Measurements from ENCODE around the gene GBF1. TPM values are rescaled to one million over a fixed set of nuclear protein-coding genes. Genes with fewer than 3 reads are reported as not detected.
A peak's percentile ranks its signal among the peaks of the same experiment; 100 is the strongest.

GBF1 gene
- total RNA-seq, 1 donor from 2014 or later: 40.3 TPM

GRCh38 chr10:102419269-102420180, 174.2 kb downstream of the GBF1 start:
- Histone ChIP-seq H3K9me3 (no peaks in the 10 kb centered on the region), H3K4me3 (peak overlapping the region; percentile 88), H3K36me3 (peaks cover 16% of the 10 kb centered on the region), H3K4me1 (peaks cover 35% of the 10 kb centered on the region), H3K27me3 (ENCODE audit: low read depth) (peaks cover 38% of the 10 kb centered on the region), H3K27ac (no peak overlapping the region)
- ATAC-seq (peak in 1 of 2 donors; percentile 12), DNase-seq (no peak)
- no peak for TF ChIP-seq CTCF (IDR thresholded peaks at IDR 0.05)
- intact Hi-C loops (cut with DNase I): no loop called here

- DNase-seq: no peak
- intact Hi-C loops (cut with DNase I): no loop called here
- TF ChIP-seq CTCF (IDR thresholded peaks at IDR 0.05): no peak
- peak overlapping the region; percentile 91 for H3K27ac ChIP-seq
- H3K4me1 ChIP-seq: peaks cover 35% of the 10 kb centered on the region
- H3K27me3 ChIP-seq (ENCODE audit: low read depth): peaks cover 30% of the 10 kb centered on the region
- H3K36me3 ChIP-seq: peaks cover 22% of the 10 kb centered on the region
- peak overlapping the region; percentile 88 for H3K4me3 ChIP-seq
- H3K9me3 ChIP-seq: no peaks in the 10 kb centered on the region
- no peak for ATAC-seq
These were observed 174.9 kb downstream of the GBF1 start for GRCh38 chr10:102420181-102420713.

GRCh38 chr10:102420714-102421506, 175.6 kb downstream of the GBF1 start, which contains the start of gene FBXL15:
FBXL15 (plus strand) TSS chr10:102420836; CDS start chr10:102421130, 294 bp downstream.
- peak; percentile 98 for DNase-seq
- peak; percentile 87 to 92 for ATAC-seq
- H3K4me3 ChIP-seq: peak within 1 kb of the TSS; percentile 88
- no peaks in the 10 kb centered on the region for H3K9me3 ChIP-seq
- H3K36me3 ChIP-seq: peaks cover 22% of the 10 kb centered on the region
- H3K27me3 ChIP-seq (ENCODE audit: low read depth): peaks cover 24% of the 10 kb centered on the region
- peak within 1 kb of the TSS; percentile 91 for H3K27ac ChIP-seq
- no peak for TF ChIP-seq CTCF (IDR thresholded peaks at IDR 0.05)
- peaks cover 35% of the 10 kb centered on the region for H3K4me1 ChIP-seq
- intact Hi-C loops (cut with DNase I): no loop called here

GRCh38 chr10:102421507-102421756, 176.1 kb downstream of the GBF1 start:
- no peak for TF ChIP-seq CTCF (IDR thresholded peaks at IDR 0.05)
- Histone ChIP-seq H3K27me3 (ENCODE audit: low read depth) (peaks cover 20% of the 10 kb centered on the region), H3K36me3 (peaks cover 22% of the 10 kb centered on the region), H3K27ac (peak overlapping the region; percentile 91), H3K9me3 (no peaks in the 10 kb centered on the region), H3K4me1 (peaks cover 35% of the 10 kb centered on the region), H3K4me3 (peak overlapping the region; percentile 88)
- no peak for DNase-seq
- intact Hi-C loops (cut with DNase I): no loop called here
- ATAC-seq: peak; percentile 0 to 1

GRCh38 chr10:102421757-102422512, 176.6 kb downstream of the GBF1 start:
- Histone ChIP-seq H3K4me1 (peaks cover 35% of the 10 kb centered on the region), H3K4me3 (peak overlapping the region; percentile 88), H3K36me3 (peaks cover 22% of the 10 kb centered on the region), H3K9me3 (no peaks in the 10 kb centered on the region), H3K27ac (peak overlapping the region; percentile 91), H3K27me3 (ENCODE audit: low read depth) (peaks cover 15% of the 10 kb centered on the region)
- no peak for TF ChIP-seq CTCF (IDR thresholded peaks at IDR 0.05)
- peak; percentile 76 for DNase-seq
- intact Hi-C loops (cut with DNase I): no loop called here
- ATAC-seq: peak; percentile 59
